Thoracic aorta (tissue), 2 donors: ENCODE measurements around the gene ZDBF2. TPM values are rescaled to one million over a fixed set of nuclear protein-coding genes. Genes with fewer than 3 reads are reported as not detected.

Experiments
- ATAC-seq: fragments of 150-250 bp; one replicate; pipeline ENCODE4 v1.8.0; 2017; ENCODE audit warnings: low read depth; ENCODE audit not compliant: insufficient number of reproducible peaks, low FRiP score
- DNase-seq: peaks from one replicate; pipeline ENCODE4 v3.0.0-alpha.2; 2020; ENCODE audit warnings: low spot score
- H3K27ac ChIP-seq, 2 donors: fragments of 200-600 bp; sonication (generic); 1 replicate in 1 of 2; 2 replicates in 1 of 2; pipeline ENCODE4 v1.5.1; 2016; ENCODE audit warnings: mild to moderate bottlenecking in 2 of 2, moderate library complexity in 2 of 2
- H3K27me3 ChIP-seq: fragments of 200-600 bp; sonication (generic); replicated peaks from 2 replicates; pipeline ENCODE4 v1.6.0; 2016; ENCODE audit warnings: mild to moderate bottlenecking; ENCODE audit not compliant: insufficient read depth
- H3K36me3 ChIP-seq: fragments of 200-600 bp; sonication (generic); one replicate; pipeline ENCODE4 v1.5.1; 2016
- H3K4me1 ChIP-seq, 2 donors: fragments of 200-600 bp; sonication (generic); 1 replicate in 1 of 2; 2 replicates in 1 of 2; pipeline versions ENCODE4 v1.5.1 to v1.6.0; 2016; ENCODE audit warnings: low read depth in 2 of 2, mild to moderate bottlenecking in 1 of 2; ENCODE audit not compliant: control insufficient read depth in 1 of 2
- H3K4me3 ChIP-seq: fragments of 200-600 bp; sonication (generic); 2 replicates; pipeline ENCODE4 v1.5.1; 2016; ENCODE audit warnings: mild to moderate bottlenecking
- H3K9me3 ChIP-seq: fragments of 200-600 bp; sonication (generic); 2 replicates; pipeline ENCODE4 v1.5.1; 2016
- CTCF ChIP-seq: fragments of 200-600 bp; sonication (generic); IDR thresholded peaks from one replicate; pipeline ENCODE4 v1.5.1; 2019; ENCODE audit warnings: antibody characterized with exemption
- total RNA-seq, 2 donors: library from RNA; depleted of rRNA; stranded (reverse); fragments of >200 nt; gene quantifications; one replicate each; pipeline versions ENCODE4 v1.1.0 to v1.2.3, GENCODE V29; 2016

Gene ZDBF2
- total RNA-seq, 2 donors from 2014 or later, result 12.7 to 18.3 TPM

- no peak for TF ChIP-seq CTCF
Observed at GRCh38 chr2:206241736-206242135, 32.7 kb upstream of the ZDBF2 start.

GRCh38 chr2:206245265-206245672 lies 29.2 kb upstream of the ZDBF2 start:
- no peaks in the 10 kb centered on the region for H3K36me3 ChIP-seq
- no peak for TF ChIP-seq CTCF
- H3K9me3 ChIP-seq, result no peaks in the 10 kb centered on the region
- H3K4me1 ChIP-seq, result no peaks in the 10 kb centered on the region
- no peaks in the 10 kb centered on the region for H3K27me3 ChIP-seq
- no peak overlapping the region for H3K27ac ChIP-seq
- H3K4me3 ChIP-seq, result no peak overlapping the region
- DNase-seq, result no peak
- ATAC-seq, result no peak

More at GRCh38 chr2:206241736-206242135, 32.7 kb upstream of the ZDBF2 start:
- no peaks in the 10 kb centered on the region for H3K9me3 ChIP-seq
- no peak overlapping the region for H3K27ac ChIP-seq
- DNase-seq (no peak), ATAC-seq (no peak)
- no peaks in the 10 kb centered on the region for H3K4me1 ChIP-seq
- no peaks in the 10 kb centered on the region for H3K36me3 ChIP-seq
- H3K4me3 ChIP-seq, result no peak overlapping the region
- H3K27me3 ChIP-seq, result no peaks in the 10 kb centered on the region

GRCh38 chr2:206250041-206250897 lies 24.2 kb upstream of the ZDBF2 start:
- peak overlapping the region; percentile 42 for H3K4me3 ChIP-seq
- H3K9me3 ChIP-seq, result no peaks in the 10 kb centered on the region
- ATAC-seq, result no peak
- no peak for TF ChIP-seq CTCF
- no peak overlapping the region for H3K27ac ChIP-seq
- DNase-seq, result no peak
- H3K27me3 ChIP-seq, result no peaks in the 10 kb centered on the region
- H3K36me3 ChIP-seq, result no peaks in the 10 kb centered on the region
- H3K4me1 ChIP-seq, result no peaks in the 10 kb centered on the region

- TF ChIP-seq CTCF, result no peak
- no peaks in the 10 kb centered on the region for H3K27me3 ChIP-seq
- H3K36me3 ChIP-seq, result no peaks in the 10 kb centered on the region
Observed at GRCh38 chr2:206253125-206253776, 21.2 kb upstream of the ZDBF2 start.

GRCh38 chr2:206253777-206254166 lies 20.7 kb upstream of the ZDBF2 start:
- Histone ChIP-seq H3K9me3 (no peaks in the 10 kb centered on the region), H3K4me3 (no peak overlapping the region), H3K36me3 (no peaks in the 10 kb centered on the region), H3K4me1 (no peaks in the 10 kb centered on the region), H3K27me3 (no peaks in the 10 kb centered on the region), H3K27ac (no peak overlapping the region)
- no peak for TF ChIP-seq CTCF
- DNase-seq (no peak), ATAC-seq (no peak)

More at GRCh38 chr2:206253125-206253776, 21.2 kb upstream of the ZDBF2 start:
- Histone ChIP-seq H3K4me1 (no peaks in the 10 kb centered on the region), H3K27ac (no peak overlapping the region), H3K4me3 (no peak overlapping the region), H3K9me3 (no peaks in the 10 kb centered on the region)
- no peak for ATAC-seq
- no peak for DNase-seq
